GM21367 (cell line): ENCODE measurements around the gene SPANXB1.
"Not testable (repeated sequence)": the region's sequence is repeated elsewhere in the genome, so short reads cannot be mapped to it uniquely, and the experiment has no call there.

Source experiments
- ATAC-seq: cut with Tn5 transposase; IDR thresholded peaks from one replicate; pipeline ENCODE4 v1.9.1; 2021; ENCODE audit not compliant: unreplicated experiment

Gene SPANXB1

GRCh38 chrX:141002568-141002967 lies at the start of gene SPANXB1:
Gene SPANXB1 (plus strand): TSS chrX:141002594. CDS start chrX:141002694, 100 bp downstream.
- not testable (repeated sequence) for ATAC-seq

DNA sequence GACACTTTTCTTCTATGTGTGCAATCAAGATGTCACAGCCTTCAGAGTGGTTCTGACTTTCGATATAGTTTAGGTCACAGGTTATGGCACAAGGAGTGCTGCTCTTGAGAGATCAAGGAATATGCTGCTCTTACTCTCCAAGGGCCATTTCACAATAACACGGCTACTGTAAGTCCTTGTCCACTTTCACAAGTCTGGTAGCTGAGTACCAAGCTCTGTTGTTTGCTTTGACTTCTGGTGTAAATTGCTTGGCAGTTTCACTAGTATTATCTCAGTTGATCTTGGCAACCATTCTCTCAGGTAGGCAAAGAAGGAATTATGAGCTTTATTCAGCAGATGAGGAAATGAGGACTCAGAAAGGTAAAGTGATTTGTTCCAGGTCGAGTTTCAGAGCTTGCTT lies 35.4 kb upstream of the SPANXB1 start:
- no peak for ATAC-seq

GRCh38 chrX:140971099-140971795 lies 31.1 kb upstream of the SPANXB1 start:
- ATAC-seq, result no peak

DNA sequence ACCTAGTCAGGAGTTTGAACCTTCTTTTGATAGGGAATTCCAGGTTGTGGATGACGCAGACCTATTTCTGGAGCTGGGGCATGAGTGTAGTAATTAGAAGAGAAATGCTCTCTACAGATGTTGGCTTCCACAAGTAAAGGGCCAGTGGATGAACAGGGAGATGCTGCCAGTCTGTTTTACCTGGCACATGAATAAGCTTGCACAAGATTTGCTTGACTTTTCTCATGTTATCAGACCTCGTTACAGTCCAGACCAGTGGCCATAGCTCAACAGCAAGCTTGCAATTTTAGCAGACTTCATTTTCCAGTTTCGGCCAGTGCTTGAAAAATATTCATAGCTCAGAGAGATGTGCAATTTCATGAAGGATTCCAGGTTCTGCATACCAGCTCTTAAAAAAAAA lies 26.9 kb upstream of the SPANXB1 start:
- no peak for ATAC-seq

GRCh38 chrX:140980271-140980670 lies 22.1 kb upstream of the SPANXB1 start:
- no peak for ATAC-seq

- ATAC-seq, result no peak
These were observed 18.7 kb upstream of the SPANXB1 start for GRCh38 chrX:140983730-140984129.

DNA sequence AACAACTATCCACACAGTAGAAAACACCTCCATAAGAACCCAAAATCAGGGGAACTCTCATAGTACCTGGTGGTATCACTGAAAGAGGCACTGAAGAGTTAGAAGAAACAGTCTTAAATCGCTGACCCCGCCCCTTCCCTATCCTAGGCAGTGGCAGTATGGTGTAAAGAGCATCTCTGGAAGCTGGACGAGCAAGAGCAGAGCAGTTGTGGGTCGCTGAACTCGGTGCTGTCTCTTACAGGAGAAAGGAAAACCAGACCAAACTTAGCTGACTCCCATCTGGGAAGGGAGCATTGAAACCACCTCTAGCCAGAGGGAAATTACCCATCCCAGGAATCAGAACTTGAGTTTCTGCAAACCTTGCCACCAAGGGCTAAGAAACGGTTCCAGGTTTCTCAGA lies 2.8 kb downstream of the SPANXB1 start:
- not testable (repeated sequence) for ATAC-seq

DNA sequence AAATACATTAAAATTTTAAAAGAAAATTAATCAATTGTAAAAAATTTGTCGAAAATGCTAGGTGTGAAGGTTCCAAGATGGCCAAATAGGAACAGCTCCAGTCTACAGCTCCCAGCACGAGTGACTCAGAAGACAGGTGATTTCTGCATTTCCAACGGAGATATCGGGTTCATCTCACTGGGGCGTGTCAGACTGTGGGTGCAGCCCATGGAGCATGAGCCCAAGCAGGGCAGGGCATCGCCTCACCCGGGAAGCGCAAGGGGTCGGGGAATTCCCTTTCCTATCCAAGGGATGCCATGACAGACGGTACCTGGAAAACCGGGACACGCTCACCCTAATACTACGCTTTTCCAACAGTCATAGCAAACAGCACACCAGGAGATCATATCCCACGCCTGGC lies 41.9 kb downstream of the SPANXB1 start:
- not testable (repeated sequence) for ATAC-seq

- ATAC-seq, result not testable (repeated sequence)
These were observed 47.5 kb downstream of the SPANXB1 start for GRCh38 chrX:141049878-141050277.

- not testable (repeated sequence) for ATAC-seq
These were observed 49.7 kb downstream of the SPANXB1 start for GRCh38 chrX:141052098-141052497.
